Umbilical cord (tissue), 2 donors: ENCODE data around the gene WDR91. TPM values are rescaled to one million over a fixed set of nuclear protein-coding genes. Genes with fewer than 3 reads are reported as not detected.
A peak's percentile ranks its signal among the peaks of the same experiment; 100 is the strongest.
"Not testable (repeated sequence)": the region's sequence is repeated elsewhere in the genome, so short reads cannot be mapped to it uniquely, and the experiment has no call there.

Experiments used
- DNase-seq: peaks from one replicate; pipeline ENCODE4 v3.0.0-alpha.2; 2015; ENCODE audit warnings: low spot score
- total RNA-seq: library from RNA; depleted of rRNA; stranded (reverse); fragments of >200 nt; gene quantifications from one replicate; pipeline ENCODE4 v1.2.3, GENCODE V29; 2014; ENCODE audit warnings: low replicate concordance; ENCODE audit not compliant: insufficient read depth

WDR91 gene
- total RNA-seq = 50.1 TPM

DNA sequence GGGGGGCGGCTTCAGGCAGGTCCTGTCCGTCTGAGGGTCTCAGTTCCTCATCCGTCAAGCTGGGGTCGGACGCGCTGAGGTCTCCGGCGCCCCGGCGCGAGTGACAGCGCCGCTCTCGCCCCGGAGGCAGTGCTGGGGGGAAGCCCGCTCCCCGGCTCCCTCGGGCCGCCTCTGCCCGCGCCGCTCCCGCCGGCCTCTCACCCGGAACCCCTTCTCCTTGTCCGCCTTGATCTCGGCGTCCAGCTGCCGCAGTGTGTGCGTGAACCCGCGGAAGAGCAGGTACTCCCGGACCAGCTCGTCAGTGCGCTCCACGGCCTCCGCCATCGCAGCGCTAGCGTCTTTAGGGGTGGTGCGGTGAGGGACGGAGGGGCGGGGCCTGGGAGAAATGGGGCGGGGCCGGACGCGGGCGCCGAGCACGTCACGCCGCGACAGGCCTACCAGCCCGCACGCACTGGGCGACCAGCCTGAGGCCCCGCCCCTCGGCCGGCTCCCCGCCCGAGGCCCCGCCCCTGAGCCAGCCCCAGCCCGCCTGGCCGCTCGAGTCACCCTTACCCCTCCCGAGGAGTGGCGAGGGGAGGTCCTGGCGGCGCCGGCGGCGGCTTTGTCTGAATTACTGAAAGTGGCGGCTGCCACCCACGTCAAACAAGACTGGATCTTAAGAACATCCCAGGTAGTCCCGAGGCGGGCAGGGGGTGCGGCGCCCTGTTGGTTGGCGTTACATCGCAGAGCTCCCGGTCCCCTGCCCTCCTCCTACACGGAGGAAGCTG lies at the start of gene WDR91:
Gene WDR91 (minus strand): TSS at position 348 of the 767 bp plus-strand sequence. CDS start 24 bp downstream, at position 324.
- peak; percentile 97 for DNase-seq

DNA sequence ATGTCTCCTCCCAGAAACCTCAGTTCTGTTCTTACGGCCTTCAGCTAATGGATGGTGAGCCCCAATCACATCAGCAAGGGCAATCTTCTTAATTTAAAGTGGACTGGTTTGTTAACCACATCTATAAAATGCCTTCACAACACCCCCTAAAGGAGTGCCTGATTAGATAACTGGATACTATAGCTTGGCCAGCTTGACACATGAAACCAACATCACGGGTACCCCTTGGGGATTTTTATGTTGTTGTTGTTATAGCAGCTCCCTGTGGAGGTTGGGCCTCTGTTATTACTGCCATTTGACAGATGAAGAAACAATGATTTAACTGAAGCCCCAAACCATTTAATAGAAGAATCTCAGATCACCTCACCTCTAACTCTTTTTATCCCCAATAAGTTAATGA lies 49.1 kb upstream of the WDR91 start:
- DNase-seq = no peak

DNA sequence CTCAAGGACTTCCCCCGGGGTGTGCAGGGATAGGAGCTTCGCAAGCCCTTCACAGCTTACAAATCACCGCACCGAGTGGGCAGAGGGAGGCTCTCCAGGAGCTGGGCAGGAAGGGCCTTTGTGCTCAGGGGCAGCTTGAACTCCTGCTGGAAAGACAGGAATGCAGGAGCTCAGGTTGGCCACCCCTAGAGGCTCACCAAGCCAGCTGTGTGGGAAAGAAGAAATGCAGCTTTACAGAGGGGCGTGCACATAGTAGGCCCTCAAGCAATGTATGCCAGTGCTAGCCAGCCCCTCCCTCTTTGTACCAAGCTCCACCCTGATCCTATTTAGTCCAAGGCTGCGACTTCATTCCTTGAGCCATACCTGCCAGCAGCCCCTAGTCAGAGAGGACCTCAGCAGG lies 48.4 kb upstream of the WDR91 start:
- no peak for DNase-seq

DNA sequence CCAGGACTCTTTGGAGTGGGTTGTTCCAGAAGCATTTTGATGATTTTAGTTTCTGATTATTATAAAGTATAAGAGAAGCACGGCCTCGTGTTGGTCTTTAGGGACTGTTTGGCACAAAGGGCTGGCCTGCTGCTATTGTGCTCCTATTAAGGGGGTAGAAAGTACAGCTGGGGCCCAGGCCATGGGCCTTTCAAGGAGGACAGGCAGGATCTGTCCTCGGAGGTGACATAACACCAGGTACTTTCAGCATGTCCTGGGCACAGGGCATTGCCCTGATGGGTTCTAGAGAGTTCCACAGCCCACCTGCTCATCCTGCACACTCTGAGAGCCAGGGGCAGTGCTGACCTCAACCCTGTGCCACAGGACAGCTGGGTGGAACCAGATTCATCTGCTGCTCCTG lies 47.3 kb upstream of the WDR91 start:
- no peak for DNase-seq

DNA sequence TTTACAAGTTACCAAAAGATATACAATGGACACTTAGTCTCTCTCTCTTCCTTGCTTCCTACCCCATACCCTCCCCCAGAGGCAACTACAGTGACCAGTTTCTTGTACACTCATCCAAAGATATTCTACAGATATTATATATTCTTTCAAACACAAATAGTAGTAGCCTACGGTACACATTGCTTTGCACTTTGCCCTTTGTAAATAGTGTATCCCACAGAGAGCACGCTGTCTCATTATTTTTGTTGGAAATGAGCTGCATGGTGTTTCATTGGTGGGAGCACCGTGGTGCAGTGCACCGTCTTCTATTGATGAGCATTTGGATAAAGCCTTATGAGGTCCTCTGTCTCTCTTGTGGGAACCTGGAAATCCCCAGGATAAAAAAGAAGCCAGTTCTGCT lies 46.5 kb upstream of the WDR91 start:
- DNase-seq = no peak

DNA sequence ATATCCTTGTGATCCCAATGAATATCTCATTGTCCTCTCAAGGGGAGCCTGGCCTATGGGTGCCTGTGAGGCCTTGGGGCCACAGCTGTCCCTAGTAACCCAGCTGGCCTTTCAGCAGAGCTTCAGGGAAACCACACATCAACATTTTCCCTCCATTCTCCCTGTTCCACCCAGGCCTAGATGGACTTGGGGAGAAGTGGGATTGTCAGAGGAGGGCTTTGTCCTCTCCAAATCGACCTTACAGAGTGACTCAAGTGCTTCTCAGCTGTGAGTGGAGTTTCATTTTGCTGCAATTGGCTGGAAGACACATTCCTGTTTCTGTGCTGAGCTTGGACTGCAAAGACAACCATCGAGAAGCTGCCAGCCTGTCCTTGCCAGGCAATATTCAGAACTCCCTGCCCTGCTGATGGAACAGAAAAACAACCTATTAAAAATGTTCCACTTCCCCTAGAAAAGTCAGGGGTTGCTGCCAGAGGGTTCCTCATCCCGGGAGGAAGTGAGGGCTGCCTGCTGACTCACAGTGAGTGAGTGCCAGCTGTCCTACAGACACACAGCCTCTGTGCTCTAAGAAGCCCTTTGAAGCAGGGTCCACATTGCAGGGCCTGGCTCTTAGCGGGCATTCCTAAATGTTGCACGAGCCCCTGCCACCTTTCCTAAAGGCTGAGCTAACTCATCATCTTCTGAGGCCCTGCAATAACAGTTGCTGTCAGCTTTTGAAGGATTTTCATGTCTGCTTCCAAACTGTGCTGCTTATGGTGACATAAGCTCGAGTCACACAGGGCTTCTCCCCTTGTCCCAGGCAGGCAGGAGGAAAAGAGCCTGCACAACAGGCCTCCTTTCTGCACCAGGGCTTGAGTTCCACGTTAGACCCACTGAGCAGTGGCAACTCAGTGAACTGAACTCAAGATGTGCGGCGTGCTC lies 42.8 kb upstream of the WDR91 start:
- DNase-seq = peak; percentile 87

DNA sequence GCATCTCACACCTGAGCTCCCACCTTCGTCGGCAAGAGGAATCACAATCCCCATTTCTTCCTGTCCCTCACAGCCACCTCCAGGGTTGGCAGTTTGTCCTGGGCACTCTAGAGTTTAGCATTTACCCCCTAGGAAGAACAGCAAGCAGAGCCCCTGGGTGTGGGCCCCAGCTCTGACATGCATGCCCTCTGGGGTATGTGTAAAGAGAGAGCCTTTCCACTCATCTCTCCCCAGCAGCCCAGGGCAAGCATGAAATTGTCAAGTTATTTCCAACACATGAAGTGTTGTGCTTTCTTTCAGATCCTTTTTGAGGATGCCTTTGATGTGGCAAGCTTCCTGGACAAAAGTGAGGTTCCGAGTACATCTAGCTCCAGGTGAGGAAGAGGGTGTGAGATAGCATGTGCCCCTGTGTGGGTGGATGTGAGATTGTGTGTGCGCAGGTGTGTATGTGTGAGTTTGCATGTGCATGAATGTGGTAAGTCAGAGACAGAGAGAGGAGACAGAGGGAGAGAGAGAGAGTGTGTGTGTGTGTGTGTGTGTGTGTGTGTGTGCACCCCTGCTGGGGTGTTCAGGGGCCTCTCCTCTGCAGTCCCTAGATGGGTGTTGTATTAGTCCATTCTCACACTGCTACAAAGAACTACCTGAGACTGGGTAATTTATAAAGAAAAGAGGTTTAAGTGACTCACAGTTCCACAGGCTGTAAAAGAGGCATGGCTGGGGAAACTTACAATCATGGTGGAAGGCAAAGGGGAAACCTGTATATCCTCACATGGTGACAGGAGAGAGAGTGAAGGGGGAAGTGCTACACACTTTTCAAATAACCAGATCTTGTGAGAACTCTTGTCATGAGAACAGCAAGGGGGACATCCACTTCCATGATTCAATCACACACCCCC lies 40.4 kb upstream of the WDR91 start:
- no peak for DNase-seq

DNA sequence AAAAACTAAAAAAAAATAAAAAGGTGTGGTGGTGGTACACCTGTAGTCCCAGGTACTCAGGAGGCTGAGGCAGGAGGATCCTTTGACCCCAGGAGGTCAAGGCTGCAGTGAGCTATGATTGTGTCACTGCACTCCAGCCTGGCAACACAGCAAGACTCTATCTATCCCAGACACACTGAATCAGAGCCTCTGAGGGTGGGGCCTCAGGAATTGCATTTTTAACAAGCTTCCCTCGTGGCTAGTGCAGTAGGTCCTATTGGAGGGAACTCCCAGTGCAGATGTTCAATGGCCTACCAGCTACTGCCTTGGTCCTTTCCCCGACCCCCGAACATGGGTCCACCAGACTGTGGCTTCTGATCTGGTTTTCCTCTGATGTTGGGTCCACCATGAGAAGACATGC lies 37.2 kb upstream of the WDR91 start:
- DNase-seq = no peak

DNA sequence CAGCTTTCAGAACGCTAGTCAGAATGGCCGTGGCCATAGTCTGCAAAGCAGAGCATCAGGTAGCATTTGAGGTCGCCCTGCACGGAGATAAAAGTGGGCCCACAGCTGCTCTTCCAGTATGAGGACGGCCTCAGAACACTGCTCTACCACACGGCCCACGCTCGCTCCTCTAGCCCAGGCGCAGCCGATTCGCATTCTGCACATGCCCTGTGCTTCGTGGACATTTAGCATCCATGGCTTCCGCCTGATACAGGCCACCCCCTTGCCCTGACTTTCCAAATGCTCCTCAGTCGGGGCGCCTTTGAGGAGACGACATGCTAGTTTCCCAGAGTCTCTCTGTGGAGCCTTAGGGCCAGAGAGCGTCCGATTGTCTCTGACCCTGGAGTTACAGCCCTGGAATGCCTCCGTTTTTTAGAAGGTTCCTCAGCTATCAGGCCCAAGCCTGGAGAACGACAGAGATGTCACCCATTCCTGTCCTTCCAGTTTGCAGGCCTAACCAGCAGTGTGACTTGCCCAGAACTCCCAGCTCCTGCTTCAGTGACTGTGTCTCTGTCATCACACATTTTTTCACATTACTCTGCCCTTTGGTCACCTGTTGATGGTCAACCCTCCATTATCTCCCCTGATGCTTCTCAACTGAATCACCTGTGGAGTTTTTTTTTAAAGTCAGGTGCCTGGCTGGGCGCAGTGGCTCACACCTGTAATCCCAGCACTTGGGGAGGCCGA lies 36.6 kb upstream of the WDR91 start:
- DNase-seq = no peak

DNA sequence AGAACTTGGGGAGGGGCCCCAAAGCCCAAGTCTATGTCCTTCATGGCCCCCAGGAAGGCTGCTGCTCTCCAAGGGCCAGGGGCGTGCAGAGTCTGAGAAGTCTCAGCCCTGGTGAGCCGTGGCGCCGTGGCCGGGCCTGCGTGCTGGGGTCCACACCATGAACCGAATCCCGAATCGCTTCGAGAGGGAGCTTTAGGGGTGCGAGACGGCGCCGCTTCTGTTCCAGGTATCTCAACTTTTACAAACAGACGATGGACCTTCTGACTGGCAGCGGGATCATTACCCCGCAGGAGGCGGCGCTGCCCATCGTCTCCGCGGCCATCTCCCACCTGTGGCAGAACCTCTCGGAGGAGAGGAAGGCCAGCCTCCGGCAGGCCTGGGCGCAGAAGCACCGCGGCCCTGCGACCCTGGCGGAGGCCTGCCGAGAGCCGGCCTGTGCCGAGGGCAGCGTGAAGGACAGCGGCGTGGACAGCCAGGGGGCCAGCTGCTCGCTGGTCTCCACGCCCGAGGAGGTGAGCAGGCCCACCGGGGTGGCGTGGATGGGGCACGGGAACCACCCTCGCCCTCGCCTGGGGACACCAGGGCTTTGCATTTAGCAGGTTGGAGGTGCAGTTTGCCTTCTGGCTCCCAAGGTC lies 35.0 kb upstream of the WDR91 start:
- DNase-seq = no peak

DNA sequence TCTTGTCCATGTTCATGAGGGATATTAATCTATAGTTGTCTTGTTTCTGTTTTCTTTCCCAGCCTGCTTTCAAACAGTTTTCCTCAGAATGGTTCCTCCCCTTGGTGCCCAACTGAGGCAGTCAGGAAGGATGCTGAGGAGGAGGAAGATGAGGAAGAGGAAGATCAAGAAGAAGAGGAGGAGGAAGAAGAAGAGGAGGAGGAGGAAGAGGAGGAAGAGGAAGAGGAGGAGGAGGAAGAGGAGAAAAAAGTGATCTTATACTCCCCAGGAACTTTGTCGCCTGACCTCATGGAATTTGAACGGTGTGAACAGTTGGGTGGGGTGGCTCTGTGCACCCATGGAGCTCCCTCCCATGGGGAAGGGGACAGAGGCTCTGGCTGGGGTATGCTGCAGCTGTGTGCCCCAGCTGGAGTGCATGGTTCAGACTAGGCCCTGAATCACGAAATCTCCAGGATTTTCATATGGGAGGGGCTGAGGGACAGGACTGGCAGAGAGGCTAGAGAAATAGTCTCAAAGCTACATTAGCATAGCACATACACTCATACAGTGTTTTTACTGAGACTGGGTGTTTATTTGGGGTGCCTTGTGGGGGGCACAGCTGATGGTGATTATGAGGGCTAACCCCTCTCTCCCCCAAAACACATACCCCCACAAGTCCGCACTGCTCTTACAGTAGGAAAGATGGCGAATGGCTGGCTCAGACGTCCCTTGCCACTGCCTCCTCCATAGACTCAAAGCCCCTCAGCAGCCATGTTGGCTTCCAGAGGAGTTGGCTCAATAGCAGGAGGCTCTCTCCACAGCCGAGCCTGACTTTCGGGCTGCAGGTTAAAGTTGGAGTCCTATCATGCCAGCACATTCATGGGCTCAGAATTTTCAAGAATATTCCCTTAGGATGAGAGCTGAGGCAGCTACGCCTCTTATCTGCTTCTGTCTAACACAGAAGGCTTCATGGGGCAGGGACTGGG lies 34.2 kb upstream of the WDR91 start:
- DNase-seq = no peak

DNA sequence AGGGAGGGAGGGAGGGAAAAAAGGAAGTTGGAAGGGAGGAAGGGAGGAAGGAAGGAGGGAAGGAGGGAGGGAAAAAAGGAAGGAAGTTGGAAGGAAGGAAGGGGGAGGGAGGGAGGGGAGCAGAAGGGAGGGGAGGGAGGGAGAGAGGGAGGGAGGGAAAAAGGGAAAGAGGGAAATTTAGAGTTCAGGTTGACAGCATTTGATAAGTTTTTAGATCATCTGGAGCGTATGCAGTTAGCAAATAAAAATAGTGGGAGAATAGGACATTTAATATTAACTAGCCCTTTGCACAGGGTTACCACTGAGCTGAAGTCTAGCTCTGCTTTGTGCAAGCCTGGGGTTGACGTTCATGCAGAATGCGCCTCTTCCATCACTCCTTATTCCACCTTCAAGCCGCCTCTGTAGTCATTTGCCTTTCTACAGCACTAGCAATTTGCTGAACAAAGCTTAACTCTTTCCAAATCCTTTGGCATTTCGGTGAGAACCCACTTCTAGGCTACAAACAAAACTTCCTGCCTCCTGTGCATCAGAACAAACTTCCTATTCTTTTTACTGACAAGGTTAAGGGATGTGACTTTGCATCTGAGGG lies 30.9 kb upstream of the WDR91 start:
- no peak for DNase-seq

DNA sequence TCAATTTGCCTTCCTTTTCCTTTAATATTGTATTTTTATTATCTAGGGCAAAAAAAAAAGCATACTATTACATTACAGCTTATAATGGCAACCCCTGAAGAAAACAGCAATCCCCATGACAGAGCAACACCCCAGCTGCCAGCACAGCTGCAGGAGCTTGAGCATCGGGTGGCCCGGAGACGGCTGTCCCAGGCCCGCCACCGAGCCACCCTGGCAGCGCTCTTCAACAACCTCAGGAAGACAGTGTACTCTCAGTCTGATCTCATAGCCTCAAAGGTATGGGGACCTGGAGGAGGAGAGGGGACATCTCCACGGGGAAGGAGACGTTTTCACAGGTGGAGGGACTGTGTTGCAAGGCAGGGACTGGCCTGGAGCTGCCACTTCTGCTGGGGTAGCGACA lies 29.1 kb upstream of the WDR91 start:
- no peak for DNase-seq

DNA sequence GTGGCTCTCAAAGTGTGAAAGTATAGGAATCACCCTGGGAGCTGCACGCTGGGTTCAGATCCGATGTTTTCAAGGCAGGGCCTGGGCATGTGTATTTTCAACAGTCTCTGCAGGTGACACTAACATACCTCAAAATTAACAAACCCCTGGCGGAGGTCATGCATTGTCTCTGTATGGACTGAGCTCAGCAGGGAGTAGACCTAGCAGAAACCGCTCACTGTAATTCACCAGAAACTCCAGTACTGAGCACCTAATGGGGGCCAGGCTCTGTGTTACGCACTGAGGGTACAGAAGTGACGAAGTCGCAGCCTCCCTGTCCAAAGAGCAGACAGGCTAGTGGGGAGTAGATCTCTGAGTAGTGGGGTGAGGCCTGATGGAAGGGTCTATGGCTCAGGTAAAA lies 27.9 kb upstream of the WDR91 start:
- DNase-seq = no peak

DNA sequence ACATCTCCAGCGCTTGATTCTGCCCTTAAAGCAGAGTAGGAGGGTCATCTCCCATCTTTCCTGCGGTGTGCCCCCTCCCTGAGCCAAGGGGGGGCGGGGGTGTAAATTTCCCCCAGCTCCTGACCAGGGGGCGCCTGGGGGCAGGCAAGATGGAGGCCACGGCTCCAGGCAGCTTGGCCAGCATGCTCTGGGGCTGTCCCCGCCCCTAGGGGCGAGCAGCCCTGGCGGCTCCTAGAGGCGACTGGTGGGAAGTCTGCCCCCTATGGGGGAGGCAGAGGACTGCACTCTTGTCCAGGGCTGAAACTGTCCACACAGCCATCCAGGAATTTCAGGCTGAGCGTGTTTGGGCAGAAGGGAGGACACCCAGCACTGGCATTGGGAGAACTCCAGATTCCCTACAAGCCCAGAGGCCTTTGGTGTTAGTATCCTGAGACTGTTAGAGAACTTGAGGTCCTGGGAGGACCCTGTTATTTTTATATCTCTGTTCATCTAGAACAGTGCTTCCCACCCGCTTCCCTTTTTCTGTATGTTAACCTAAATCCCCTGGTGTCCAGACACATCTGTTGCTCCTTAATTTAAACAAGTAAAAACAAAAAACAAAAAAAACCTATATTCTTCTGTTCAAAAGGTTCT lies 26.9 kb upstream of the WDR91 start:
- no peak for DNase-seq

DNA sequence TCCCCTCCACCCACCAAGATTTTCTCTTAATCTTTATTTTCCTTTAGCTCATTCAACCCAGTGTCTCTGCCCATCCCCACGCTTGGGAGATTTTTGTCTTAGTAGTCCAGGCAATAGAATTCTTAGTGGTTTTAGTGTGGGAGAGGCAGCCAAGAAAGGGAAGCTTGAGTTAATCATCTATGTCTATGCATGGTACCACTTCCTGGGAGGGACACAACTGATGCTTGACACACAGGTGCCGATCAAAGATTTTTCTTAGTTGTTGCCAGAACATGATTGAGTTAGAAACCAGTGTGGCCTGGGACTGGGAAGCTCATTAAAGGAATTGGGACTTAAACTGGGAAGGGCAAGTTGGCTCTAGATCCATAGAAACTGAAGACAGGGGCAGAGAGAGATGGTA lies 25.4 kb upstream of the WDR91 start:
- no peak for DNase-seq

DNA sequence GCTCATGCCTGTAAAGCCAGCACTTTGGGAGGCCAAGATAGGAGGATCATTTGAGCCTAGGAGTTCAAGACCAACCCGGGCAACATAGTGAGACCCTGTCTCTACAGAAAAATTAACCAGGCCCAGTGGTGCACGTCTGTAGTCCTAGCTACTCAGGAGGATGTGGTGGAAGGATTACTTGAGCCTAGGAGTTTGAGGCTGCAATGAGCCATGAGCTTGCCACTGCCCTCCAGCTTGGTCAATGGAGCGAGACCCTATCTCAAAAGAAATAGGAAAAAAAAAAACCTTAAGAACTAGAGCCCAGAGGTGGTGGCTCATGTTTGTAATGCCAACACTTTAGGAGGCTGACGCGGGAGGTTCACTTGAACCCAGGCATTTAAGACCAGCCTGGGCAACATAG lies 24.5 kb upstream of the WDR91 start:
- DNase-seq = no peak

DNA sequence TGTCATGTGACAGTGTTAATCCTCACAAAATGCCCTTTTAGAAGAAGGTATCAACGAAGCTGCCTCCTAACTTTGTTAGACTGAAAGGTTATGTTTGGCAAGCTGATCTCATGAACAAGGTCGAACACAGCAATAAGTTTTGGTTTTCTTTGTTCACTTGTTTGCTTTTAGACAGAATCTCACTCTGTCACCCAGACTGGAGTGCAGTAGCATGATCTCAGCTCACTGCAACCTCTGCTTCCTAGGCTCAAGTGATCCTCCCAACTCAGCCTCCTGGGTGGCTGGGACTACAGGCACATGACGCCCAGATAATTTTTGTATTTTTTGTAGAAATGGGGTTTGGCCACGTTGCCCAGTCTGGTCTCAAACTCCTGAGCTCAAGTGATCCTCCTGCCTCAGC lies 23.4 kb upstream of the WDR91 start:
- no peak for DNase-seq

DNA sequence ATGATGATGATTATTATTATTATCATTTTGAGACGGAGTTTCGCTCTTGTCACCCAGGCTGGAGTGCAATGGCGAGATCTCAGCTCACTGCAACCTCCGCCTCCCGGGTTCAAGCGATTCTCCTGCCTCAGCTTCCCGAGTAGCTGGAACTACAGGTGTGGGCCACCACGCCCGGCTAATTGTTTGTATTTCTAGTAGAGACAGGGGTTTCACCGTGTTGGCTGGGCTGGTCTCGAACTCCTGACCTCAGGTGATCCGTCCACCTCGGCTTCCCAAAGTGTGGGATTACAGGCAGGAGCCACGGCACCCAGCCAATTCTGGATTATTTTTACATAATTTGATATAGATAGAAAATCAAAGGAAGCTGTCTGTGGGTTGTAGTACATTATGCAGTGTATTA lies 22.8 kb upstream of the WDR91 start:
- DNase-seq = not testable (repeated sequence)
